OCI-LY1 (cell line): ENCODE measurements around the gene DNMT1.

Source experiments
- H2AFZ ChIP-seq: fragments of 200-600 bp; sonication (generic), shearing (Covaris generic); 2 replicates; pipeline ENCODE4 v1.6.0; 2014; ENCODE audit warnings: antibody characterized with exemption, mild to moderate bottlenecking, low read length
- H3F3A ChIP-seq: fragments of 200-600 bp; sonication (generic), shearing (Covaris generic); 2 replicates; pipeline ENCODE4 v1.6.0; 2014; ENCODE audit warnings: mild to moderate bottlenecking, antibody characterized with exemption, low read length, moderate library complexity; ENCODE audit not compliant: insufficient read depth
- H3K27ac ChIP-seq: fragments of 200-600 bp; sonication (generic); 2 replicates; pipeline ENCODE4 v1.5.1; 2014; ENCODE audit warnings: low read length, mixed run types, mild to moderate bottlenecking, low read depth; ENCODE audit not compliant: poor library complexity, severe bottlenecking
- H3K27me3 ChIP-seq: fragments of 200-600 bp; sonication (generic); 2 replicates; pipeline ENCODE4 v1.6.0; 2014; ENCODE audit warnings: antibody characterized with exemption, mild to moderate bottlenecking, low read length, moderate library complexity; ENCODE audit not compliant: insufficient read depth
- H3K36me3 ChIP-seq: fragments of 200-600 bp; sonication (generic); 2 replicates; pipeline ENCODE4 v1.6.1; 2014; ENCODE audit warnings: mild to moderate bottlenecking, antibody characterized with exemption, low read length, moderate library complexity, mixed read lengths; ENCODE audit not compliant: insufficient read depth
- H3K4me1 ChIP-seq: fragments of 200-600 bp; sonication (generic); 2 replicates; pipeline ENCODE4 v1.5.1; 2014; ENCODE audit warnings: mild to moderate bottlenecking, low read length, moderate library complexity; ENCODE audit not compliant: insufficient read depth, severe bottlenecking
- H3K4me2 ChIP-seq: fragments of 200-600 bp; sonication (generic), shearing (Covaris generic); 2 replicates; pipeline ENCODE4 v1.6.1; 2014; ENCODE audit warnings: low read length
- H3K4me3 ChIP-seq: fragments of 200-600 bp; sonication (generic); 2 replicates; pipeline ENCODE4 v1.5.1; 2014; ENCODE audit warnings: low read length, low read depth, mild to moderate bottlenecking, mixed read lengths; ENCODE audit not compliant: poor library complexity, severe bottlenecking
- H3K79me2 ChIP-seq: fragments of 200-600 bp; shearing (Covaris generic); 2 replicates; pipeline ENCODE4 v1.6.1; 2016; ENCODE audit warnings: mixed run types, low read length, mixed read lengths; ENCODE audit not compliant: insufficient read depth
- H3K9ac ChIP-seq: fragments of 200-600 bp; sonication (generic), shearing (Covaris generic); 2 replicates; pipeline ENCODE4 v1.6.1; 2014; ENCODE audit warnings: mild to moderate bottlenecking, low read length, mixed read lengths
- H3K9me2 ChIP-seq: fragments of 200-600 bp; sonication (generic), shearing (Covaris generic); 2 replicates; pipeline ENCODE4 v1.6.1; 2014; ENCODE audit warnings: low read depth, mild to moderate bottlenecking, low read length, mixed read lengths
- H3K9me3 ChIP-seq: fragments of 200-600 bp; shearing (Covaris generic); 2 replicates; pipeline ENCODE4 v1.6.1; 2014; ENCODE audit warnings: low read length, mixed read lengths
- H4K20me1 ChIP-seq: fragments of 200-600 bp; sonication (generic), shearing (Covaris generic); 2 replicates; pipeline ENCODE4 v1.6.0; 2016; ENCODE audit warnings: mild to moderate bottlenecking, low read length; ENCODE audit not compliant: insufficient read depth
- EZH2 ChIP-seq: fragments of 200-600 bp; sonication (generic), shearing (Covaris generic); IDR thresholded peaks from 2 replicates; pipeline ENCODE4 v1.8.0; 2017; ENCODE audit warnings: borderline replicate concordance, mixed run types, mild to moderate bottlenecking, antibody characterized with exemption, low read length, moderate library complexity, mixed read lengths
- TF ChIP-seq, protein P1 (sequence below): fragments of 200-600 bp; sonication (generic), shearing (Covaris generic); IDR thresholded peaks from 2 replicates; pipeline ENCODE4 v1.5.1; 2017; ENCODE audit warnings: mild to moderate bottlenecking, antibody characterized with exemption, low read length, moderate library complexity, mixed read lengths

The DNMT1 gene

GRCh38 chr19:10214784-10215183 is 20.0 kb upstream of the DNMT1 start:
- H3K9me3 ChIP-seq = no peaks in the 10 kb centered on the region
- peaks cover 12% of the 10 kb centered on the region for H3K4me1 ChIP-seq
- H3K9ac ChIP-seq = no peak overlapping the region
- no peak overlapping the region for H3K4me3 ChIP-seq
- H3F3A ChIP-seq = no peaks in the 10 kb centered on the region
- H3K36me3 ChIP-seq = peaks cover 21% of the 10 kb centered on the region
- no peak overlapping the region for H3K27ac ChIP-seq
- no peak overlapping the region for H3K4me2 ChIP-seq
- no peak for TF ChIP-seq EZH2
- TF ChIP-seq, protein P1, sequence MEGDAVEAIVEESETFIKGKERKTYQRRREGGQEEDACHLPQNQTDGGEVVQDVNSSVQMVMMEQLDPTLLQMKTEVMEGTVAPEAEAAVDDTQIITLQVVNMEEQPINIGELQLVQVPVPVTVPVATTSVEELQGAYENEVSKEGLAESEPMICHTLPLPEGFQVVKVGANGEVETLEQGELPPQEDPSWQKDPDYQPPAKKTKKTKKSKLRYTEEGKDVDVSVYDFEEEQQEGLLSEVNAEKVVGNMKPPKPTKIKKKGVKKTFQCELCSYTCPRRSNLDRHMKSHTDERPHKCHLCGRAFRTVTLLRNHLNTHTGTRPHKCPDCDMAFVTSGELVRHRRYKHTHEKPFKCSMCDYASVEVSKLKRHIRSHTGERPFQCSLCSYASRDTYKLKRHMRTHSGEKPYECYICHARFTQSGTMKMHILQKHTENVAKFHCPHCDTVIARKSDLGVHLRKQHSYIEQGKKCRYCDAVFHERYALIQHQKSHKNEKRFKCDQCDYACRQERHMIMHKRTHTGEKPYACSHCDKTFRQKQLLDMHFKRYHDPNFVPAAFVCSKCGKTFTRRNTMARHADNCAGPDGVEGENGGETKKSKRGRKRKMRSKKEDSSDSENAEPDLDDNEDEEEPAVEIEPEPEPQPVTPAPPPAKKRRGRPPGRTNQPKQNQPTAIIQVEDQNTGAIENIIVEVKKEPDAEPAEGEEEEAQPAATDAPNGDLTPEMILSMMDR = no peak
- no peaks in the 10 kb centered on the region for H3K9me2 ChIP-seq
- H3K27me3 ChIP-seq = no peaks in the 10 kb centered on the region
- H2AFZ ChIP-seq = no peak overlapping the region
- H3K79me2 ChIP-seq = no peaks in the 10 kb centered on the region
- no peaks in the 10 kb centered on the region for H4K20me1 ChIP-seq

DNA sequence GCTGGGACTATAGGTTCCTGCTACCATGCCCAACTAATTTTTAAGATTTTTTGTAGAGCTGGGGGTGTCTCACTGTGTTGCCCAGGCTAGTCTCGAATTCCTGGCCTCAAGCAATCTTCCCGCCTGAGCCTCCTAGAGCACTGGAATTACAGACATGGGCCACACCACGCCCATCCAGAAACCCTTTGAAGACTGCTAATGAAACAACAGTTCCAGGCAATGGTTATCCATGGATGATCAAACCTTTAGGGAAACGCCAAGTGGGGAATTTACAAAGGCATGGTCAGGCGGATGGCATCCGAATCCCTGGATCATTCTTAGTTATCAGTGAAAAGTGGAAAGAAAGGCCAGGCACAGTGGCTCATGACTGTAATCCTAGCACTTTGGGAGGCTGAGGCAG is 16.9 kb upstream of the DNMT1 start:
- Histone ChIP-seq H4K20me1 (no peaks in the 10 kb centered on the region), H3F3A (no peaks in the 10 kb centered on the region), H2AFZ (no peak overlapping the region), H3K9me2 (no peaks in the 10 kb centered on the region), H3K27ac (no peak overlapping the region), H3K9ac (no peak overlapping the region), H3K36me3 (peaks cover 5% of the 10 kb centered on the region), H3K4me3 (no peak overlapping the region), H3K79me2 (no peaks in the 10 kb centered on the region), H3K4me2 (no peak overlapping the region), H3K27me3 (no peaks in the 10 kb centered on the region), H3K9me3 (no peaks in the 10 kb centered on the region), H3K4me1 (no peaks in the 10 kb centered on the region)
- no peak for TF ChIP-seq EZH2
- TF ChIP-seq, protein P1 = no peak

DNA sequence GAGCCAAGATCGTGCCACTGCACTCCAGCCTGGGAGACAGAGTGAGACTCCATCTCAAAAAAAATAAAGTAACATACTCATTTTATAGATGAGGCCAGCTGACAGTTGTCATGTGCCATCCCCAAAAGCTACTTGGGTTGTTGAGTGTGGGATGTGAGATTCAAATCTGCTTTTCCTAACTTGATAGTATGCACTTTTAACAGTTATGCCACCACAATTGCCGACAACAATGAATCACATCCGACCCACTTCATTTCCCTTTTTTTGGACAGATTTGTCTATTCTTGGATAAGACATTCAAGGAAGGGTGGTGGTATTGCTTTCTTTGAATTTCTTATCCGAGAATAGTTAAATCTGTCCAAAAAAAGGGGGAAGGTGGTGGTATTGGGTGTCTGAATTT is 16.3 kb upstream of the DNMT1 start:
- no peaks in the 10 kb centered on the region for H3K4me1 ChIP-seq
- no peak overlapping the region for H3K9ac ChIP-seq
- H2AFZ ChIP-seq = no peak overlapping the region
- no peaks in the 10 kb centered on the region for H3K27me3 ChIP-seq
- H3K79me2 ChIP-seq = no peaks in the 10 kb centered on the region
- no peak overlapping the region for H3K27ac ChIP-seq
- no peaks in the 10 kb centered on the region for H4K20me1 ChIP-seq
- no peaks in the 10 kb centered on the region for H3K9me2 ChIP-seq
- H3K36me3 ChIP-seq = no peaks in the 10 kb centered on the region; the same call in 1 of the 2 replicates
- no peak overlapping the region for H3K4me2 ChIP-seq
- TF ChIP-seq, protein P1 = no peak
- no peak for TF ChIP-seq EZH2
- no peaks in the 10 kb centered on the region for H3K9me3 ChIP-seq
- no peak overlapping the region for H3K4me3 ChIP-seq
- no peaks in the 10 kb centered on the region for H3F3A ChIP-seq
